Measurements from ENCODE around the gene UNC45A. TPM values are rescaled to one million over a fixed set of nuclear protein-coding genes. Genes with fewer than 3 reads are reported as not detected.

Gene UNC45A
- total RNA-seq, 1 experiment from 2014 or later: 68.4 TPM

DNA sequence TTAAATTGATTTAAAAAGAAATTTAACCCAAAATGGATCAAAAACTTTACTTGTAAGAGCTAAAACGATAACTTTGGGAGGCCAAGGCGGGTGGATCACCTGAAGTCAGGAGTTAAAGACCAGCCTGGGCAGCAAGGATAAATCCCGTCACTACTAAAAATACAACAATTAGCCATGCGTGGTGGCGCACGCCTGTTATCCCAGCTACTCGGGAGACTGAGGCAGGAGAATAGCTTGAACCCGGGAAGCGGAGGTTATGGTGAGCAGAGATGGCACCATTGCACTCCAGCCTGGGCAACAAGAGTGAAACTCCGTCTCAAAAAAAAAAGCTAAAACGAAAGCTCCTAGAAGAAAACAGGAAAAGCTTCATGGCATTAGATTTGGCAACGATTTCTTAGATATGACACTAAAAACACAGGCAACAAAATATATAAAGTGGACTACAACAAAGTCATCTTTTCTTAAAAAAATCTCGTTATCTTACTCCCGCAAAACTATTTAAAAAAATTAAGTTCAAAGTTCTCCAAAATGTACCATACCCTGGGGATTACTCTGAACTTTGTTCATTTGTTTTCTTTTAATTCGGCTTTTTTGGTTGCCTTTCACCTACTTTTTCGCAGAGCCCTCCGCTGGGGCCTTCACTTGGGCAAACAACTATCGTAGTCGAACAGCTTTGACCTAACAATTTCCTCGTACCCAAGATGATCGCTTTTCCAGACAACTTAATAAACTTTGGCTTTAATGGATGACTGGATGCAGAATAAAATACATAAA, 5.7 kb upstream of the UNC45A start:
- Histone ChIP-seq H3K9me2 (replicated peaks; ENCODE audit: low read length) (no peaks in the 10 kb centered on the region), H3K27me3 (ENCODE audit: low read length) (no peaks in the 10 kb centered on the region), H3F3A (ENCODE audit: low read length, unreplicated experiment) (no peaks in the 10 kb centered on the region), H3K27ac (ENCODE audit: low read length) (peak overlapping the region; percentile 67), H3K4me1 (ENCODE audit: insufficient read depth, low read length) (peaks cover 25% of the 10 kb centered on the region), H3K9ac (ENCODE audit: low read length) (peak overlapping the region; percentile 85), H4K20me1 (ENCODE audit: low read length) (no peaks in the 10 kb centered on the region), H3K9me3 (ENCODE audit: low read length) (no peaks in the 10 kb centered on the region), H3K4me3 (ENCODE audit: low read length) (peak overlapping the region; percentile 87), H2AFZ (ENCODE audit: low read length) (peak overlapping the region; percentile 91), H3K4me2 (ENCODE audit: low read length) (peak overlapping the region; percentile 97), H3K79me2 (ENCODE audit: low read length) (peaks cover 5% of the 10 kb centered on the region; the same call in 1 of the 2 replicates), H3K36me3 (ENCODE audit: low read depth, low read length) (no peaks in the 10 kb centered on the region)
- ATAC-seq (no peak), DNase-seq (no peak)
- ChIA-PET POLR2A (ENCODE audit: unreplicated experiment) (no interaction called here), CTCF (no interaction called here)
- BruUV-seq (replicated peaks): TSS peak; percentile 60
- intact Hi-C loops (cut with micrococcal nuclease): loop anchor here (2.0 to 10.0 kb wide), 3 partner anchors 27 to 105 kb away; partner anchors contain the start of genes MAN2A2 and PRC1
- TF ChIP-seq, protein P1, sequence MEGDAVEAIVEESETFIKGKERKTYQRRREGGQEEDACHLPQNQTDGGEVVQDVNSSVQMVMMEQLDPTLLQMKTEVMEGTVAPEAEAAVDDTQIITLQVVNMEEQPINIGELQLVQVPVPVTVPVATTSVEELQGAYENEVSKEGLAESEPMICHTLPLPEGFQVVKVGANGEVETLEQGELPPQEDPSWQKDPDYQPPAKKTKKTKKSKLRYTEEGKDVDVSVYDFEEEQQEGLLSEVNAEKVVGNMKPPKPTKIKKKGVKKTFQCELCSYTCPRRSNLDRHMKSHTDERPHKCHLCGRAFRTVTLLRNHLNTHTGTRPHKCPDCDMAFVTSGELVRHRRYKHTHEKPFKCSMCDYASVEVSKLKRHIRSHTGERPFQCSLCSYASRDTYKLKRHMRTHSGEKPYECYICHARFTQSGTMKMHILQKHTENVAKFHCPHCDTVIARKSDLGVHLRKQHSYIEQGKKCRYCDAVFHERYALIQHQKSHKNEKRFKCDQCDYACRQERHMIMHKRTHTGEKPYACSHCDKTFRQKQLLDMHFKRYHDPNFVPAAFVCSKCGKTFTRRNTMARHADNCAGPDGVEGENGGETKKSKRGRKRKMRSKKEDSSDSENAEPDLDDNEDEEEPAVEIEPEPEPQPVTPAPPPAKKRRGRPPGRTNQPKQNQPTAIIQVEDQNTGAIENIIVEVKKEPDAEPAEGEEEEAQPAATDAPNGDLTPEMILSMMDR (conservative IDR thresholded peaks at IDR 0.05; ENCODE audit: low read depth, low read length): no peak
- no peak for TF ChIP-seq EZH2 (IDR thresholded peaks at IDR 0.05; ENCODE audit: low read length, unreplicated experiment)
- no peak for TF ChIP-seq EZH2phosphoT487 (IDR thresholded peaks at IDR 0.05; ENCODE audit: borderline replicate concordance, low read length)

DNA sequence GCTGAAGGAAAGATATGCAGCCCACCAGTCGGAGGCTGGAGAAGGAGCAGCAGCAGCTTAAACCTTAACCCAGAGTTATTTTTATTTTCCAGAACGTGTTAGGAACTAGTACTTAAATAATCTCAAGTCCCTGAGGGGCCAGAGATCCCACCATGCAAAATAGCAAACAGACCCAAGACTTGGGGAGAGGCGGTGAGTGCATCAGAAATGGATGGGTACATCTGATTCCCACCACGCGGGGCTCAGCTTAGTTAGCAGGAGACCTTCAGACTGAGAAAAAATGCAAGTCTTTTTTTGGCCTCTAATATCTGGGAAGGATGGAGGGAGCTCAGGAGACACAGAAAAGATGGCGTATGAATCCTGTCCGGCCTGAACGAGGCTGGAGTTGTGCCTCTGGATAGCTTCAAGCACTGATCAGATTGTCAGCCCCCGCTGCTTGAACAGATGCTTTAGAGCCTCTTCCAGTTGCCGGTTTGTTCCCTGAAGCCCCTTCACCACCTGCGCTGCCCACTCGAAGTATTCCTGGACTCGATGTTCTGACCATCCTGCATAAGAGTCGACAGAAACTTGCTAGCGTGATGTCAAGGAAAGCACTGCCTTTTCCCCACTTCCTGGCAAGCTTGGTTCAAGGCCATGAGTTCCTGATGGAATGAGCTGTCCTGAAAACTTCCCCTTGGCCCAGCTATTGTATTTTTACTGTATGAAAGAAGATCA, 4.1 kb upstream of the UNC45A start:
- no peaks in the 10 kb centered on the region for H4K20me1 ChIP-seq (ENCODE audit: low read length)
- no peak overlapping the region for H2AFZ ChIP-seq (ENCODE audit: low read length)
- ChIA-PET CTCF (interaction anchor here (0.5 to 2.1 kb wide), 8 partner anchors 19 to 341 kb away, joined by 3 to 10 read pairs (median 4); no protein-coding TSS in a partner anchor), POLR2A (ENCODE audit: unreplicated experiment) (interaction anchor here (0.6 to 0.9 kb wide), 2 partner anchors 28 to 113 kb away, joined by 3 read pairs; partner anchors contain the start of gene MAN2A2)
- H3K4me3 ChIP-seq (ENCODE audit: low read length): peak overlapping the region; percentile 87
- no peaks in the 10 kb centered on the region for H3K9me3 ChIP-seq (ENCODE audit: low read length)
- TF ChIP-seq, protein P1 (conservative IDR thresholded peaks at IDR 0.05; ENCODE audit: low read depth, low read length): no peak
- TF ChIP-seq EZH2phosphoT487 (IDR thresholded peaks at IDR 0.05; ENCODE audit: borderline replicate concordance, low read length) (no peak), EZH2 (IDR thresholded peaks at IDR 0.05; ENCODE audit: low read length, unreplicated experiment) (no peak)
- intact Hi-C loops (cut with micrococcal nuclease): loop anchor here (2.0 to 10.0 kb wide), 3 partner anchors 28 to 104 kb away; partner anchors contain the start of genes MAN2A2 and PRC1
- no peaks in the 10 kb centered on the region for H3K27me3 ChIP-seq (ENCODE audit: low read length)
- no peaks in the 10 kb centered on the region for H3K36me3 ChIP-seq (ENCODE audit: low read depth, low read length)
- H3K4me1 ChIP-seq (ENCODE audit: insufficient read depth, low read length): peaks cover 29% of the 10 kb centered on the region
- H3K27ac ChIP-seq (ENCODE audit: low read length): no peak overlapping the region; the same call in 1 of the 2 replicates
- ATAC-seq (no peak), DNase-seq (no peak)
- no peaks in the 10 kb centered on the region for H3F3A ChIP-seq (ENCODE audit: low read length, unreplicated experiment)
- no TSS peak for BruUV-seq (replicated peaks)
- peaks cover 12% of the 10 kb centered on the region for H3K79me2 ChIP-seq (ENCODE audit: low read length)
- no peaks in the 10 kb centered on the region for H3K9me2 ChIP-seq (replicated peaks; ENCODE audit: low read length)
- peak overlapping the region; percentile 97 for H3K4me2 ChIP-seq (ENCODE audit: low read length)
- peak overlapping the region; percentile 85 for H3K9ac ChIP-seq (ENCODE audit: low read length)
